Measurements from ENCODE around the gene ARHGEF19. TPM values are rescaled to one million over a fixed set of nuclear protein-coding genes. Genes with fewer than 3 reads are reported as not detected.

The ARHGEF19 gene
- total and polyA plus RNA-seq, 9 of the 15 experiments (the other 6 are each of a cell fraction or from before 2014, with no cell fraction given) = 0.73 to 21.0 (median 5.2) TPM

DNA sequence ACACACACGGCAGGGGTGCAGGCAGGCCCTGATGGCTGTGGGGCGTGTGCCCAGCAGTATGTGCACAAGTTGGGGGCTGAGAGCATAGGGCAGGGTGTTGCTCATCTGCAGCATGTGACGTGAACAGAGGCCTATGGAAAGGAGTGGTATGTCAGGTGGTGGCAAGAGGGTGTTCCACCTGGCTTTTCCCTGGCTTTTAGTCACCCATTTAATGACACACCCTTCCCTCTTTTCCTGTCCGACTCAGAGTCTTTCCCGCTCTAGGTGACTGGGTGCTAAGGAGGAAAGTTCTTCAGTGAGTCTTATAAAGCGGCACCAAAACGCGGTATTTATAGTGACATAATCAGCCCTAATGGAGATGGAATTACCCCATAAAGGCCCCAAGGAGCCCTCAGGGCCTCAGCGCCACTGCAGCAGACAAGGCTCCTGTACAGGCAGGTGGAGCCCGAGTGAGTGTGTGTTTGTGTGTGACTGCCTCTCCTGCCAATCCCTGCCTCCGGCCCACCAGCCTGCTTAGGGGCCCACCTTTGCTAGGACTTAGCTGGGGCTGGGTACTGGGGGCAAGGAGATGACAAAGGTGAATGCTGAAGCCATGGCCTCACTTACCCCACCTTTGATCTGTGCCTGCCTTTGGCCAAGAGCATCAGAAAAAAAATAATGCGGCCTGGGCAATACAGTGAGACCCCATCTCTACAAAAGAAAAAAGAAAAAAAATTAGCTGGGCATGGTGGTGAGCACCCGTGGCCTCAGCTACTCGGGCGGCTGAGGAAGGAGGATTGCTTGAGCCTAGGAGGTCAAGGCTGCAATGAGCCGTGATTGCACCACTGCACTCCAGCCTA, 53.2 kb downstream of the ARHGEF19 start:
- no peak overlapping the region for H3K4me2 ChIP-seq (ENCODE audit: insufficient read depth, low read length)
- no peaks in the 10 kb centered on the region for H3K9me1 ChIP-seq (ENCODE audit: control insufficient read depth, insufficient read depth, low read length)
- H3K27me3 ChIP-seq (ENCODE audit: control insufficient read depth in 2 of 2, insufficient read depth in 2 of 2, low read length in 2 of 2) = no peaks in the 10 kb centered on the region
- no peak for DNase-seq (ENCODE audit: extremely low read depth in 1 of 4, low spot score in 3 of 4)
- no peak overlapping the region for H3K9ac ChIP-seq (ENCODE audit: insufficient read depth in 1 of 2, low read depth in 2 of 2, low read length in 2 of 2)
- no peaks in the 10 kb centered on the region for H3K79me2 ChIP-seq (ENCODE audit: control insufficient read depth, insufficient read depth, low read length)
- WGBS (ENCODE audit: insufficient coverage, low coverage, missing lambda C conversion rate) = 72% methylated on average over 16 of the region's 16 CpGs
- H4K20me1 ChIP-seq (replicated peaks; ENCODE audit: control insufficient read depth, insufficient read depth, low read length) = no peaks in the 10 kb centered on the region
- no TSS peak for BruUV-seq (replicated peaks)
- H3K27ac ChIP-seq (ENCODE audit: extremely low read depth, low read depth, low read length) = no peak overlapping the region
- ATAC-seq = no peak
- no peak overlapping the region for H2AFZ ChIP-seq (ENCODE audit: low read depth, low read length)
- FAIRE-seq = no peak
- intact Hi-C loops (cut with micrococcal nuclease) (no loop called here), in situ Hi-C loops (cut with MboI) (no loop called here)
- no peaks in the 10 kb centered on the region for H3K9me3 ChIP-seq (replicated peaks; ENCODE audit: control insufficient read depth, insufficient read depth, low read depth, low read length)
- peaks cover 19 to 43% of the 10 kb centered on the region in 2 experiments for H3K4me1 ChIP-seq (replicated peaks in 1 of 2; ENCODE audit: control insufficient read depth in 2 of 2, insufficient read depth in 2 of 2, low read length in 2 of 2)
- ChIA-PET POLR2A (no interaction called here), CTCF (ENCODE audit: low intra/inter-chr PET ratio) (no interaction called here)
- H3K36me3 ChIP-seq (ENCODE audit: control insufficient read depth, insufficient read depth, low read length) = no peaks in the 10 kb centered on the region
- no peak overlapping the region for H3K4me3 ChIP-seq
- TF ChIP-seq RBM25 (IDR thresholded peaks at IDR 0.05; ENCODE audit: low read depth, low read length, severe bottlenecking) (peak; percentile 8), PHTF2 (CRISPR knock-in tag; IDR thresholded peaks at IDR 0.05) (no peak), ELF1 (tag; IDR thresholded peaks at IDR 0.05) (no peak), SIX5 (IDR thresholded peaks at IDR 0.05; ENCODE audit: borderline replicate concordance in 1 of 2, insufficient read depth in 1 of 2, low read depth in 1 of 2, low read length in 2 of 2) (no peak), POLR2AphosphoS2 (IDR thresholded peaks at IDR 0.05; ENCODE audit: low read length) (no peak), EP300 (IDR thresholded peaks at IDR 0.05; ENCODE audit: low read length) (no peak), ETS2 (tag; IDR thresholded peaks at IDR 0.05; ENCODE audit: borderline replicate concordance, poor library complexity, severe bottlenecking) (no peak), KDM1A (IDR thresholded peaks at IDR 0.05) (no peak), PRDM10 (IDR thresholded peaks at IDR 0.05; ENCODE audit: partially characterized antibody) (peak; percentile 78), TAF7 (tag; IDR thresholded peaks at IDR 0.05) (no peak), FOSL1 (tag; conservative IDR thresholded peaks at IDR 0.05) (no peak), ZNF589 (CRISPR knock-in tag; IDR thresholded peaks at IDR 0.05; ENCODE audit: low read depth) (no peak), RHOXF2B (CRISPR knock-in tag; conservative IDR thresholded peaks at IDR 0.05) (no peak), ZNF121 (CRISPR knock-in tag; conservative IDR thresholded peaks at IDR 0.05) (peak; percentile 72), FOS (IDR thresholded peaks at IDR 0.05; ENCODE audit: extremely low read depth, insufficient read length) (no peak), SMARCC2 (IDR thresholded peaks at IDR 0.05; ENCODE audit: low read depth) (no peak), TRIM28 (IDR thresholded peaks at IDR 0.05) (no peak), SIN3A (IDR thresholded peaks at IDR 0.05; ENCODE audit: borderline replicate concordance in 2 of 2, control insufficient read depth in 1 of 2, low read depth in 2 of 2, low read length in 2 of 2) (no peak)
- TF ChIP-seq, protein P1, sequence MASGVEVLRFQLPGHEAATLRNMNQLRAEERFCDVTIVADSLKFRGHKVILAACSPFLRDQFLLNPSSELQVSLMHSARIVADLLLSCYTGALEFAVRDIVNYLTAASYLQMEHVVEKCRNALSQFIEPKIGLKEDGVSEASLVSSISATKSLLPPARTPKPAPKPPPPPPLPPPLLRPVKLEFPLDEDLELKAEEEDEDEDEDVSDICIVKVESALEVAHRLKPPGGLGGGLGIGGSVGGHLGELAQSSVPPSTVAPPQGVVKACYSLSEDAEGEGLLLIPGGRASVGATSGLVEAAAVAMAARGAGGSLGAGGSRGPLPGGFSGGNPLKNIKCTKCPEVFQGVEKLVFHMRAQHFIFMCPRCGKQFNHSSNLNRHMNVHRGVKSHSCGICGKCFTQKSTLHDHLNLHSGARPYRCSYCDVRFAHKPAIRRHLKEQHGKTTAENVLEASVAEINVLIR (CRISPR knock-in tag; IDR thresholded peaks at IDR 0.05) = no peak

Data from K562 (cell line).